Left lung (tissue), 10 donors: Measurements from ENCODE around the gene NCOA6. TPM values are rescaled to one million over a fixed set of nuclear protein-coding genes. Genes with fewer than 3 reads are reported as not detected.
A peak's percentile ranks its signal among the peaks of the same experiment; 100 is the strongest.

ENCODE experiments used
- ATAC-seq: fragments of 200-7000 bp; cut with Tn5 transposase; one replicate; pipeline ENCODE4 v1.9.1; 2020; ENCODE audit warnings: moderate library complexity
- DNase-seq, 4 donors: peaks; one replicate each; pipeline ENCODE4 v3.0.0-alpha.2; 2013 to 2020
- H3K27ac ChIP-seq, 2 donors: fragments of 200-600 bp; sonication (generic) in 1 of 2; one replicate each; pipeline versions ENCODE4 v1.5.0 to v1.8.0; 2020 to 2021
- H3K27me3 ChIP-seq, 2 donors: fragments of 200-600 bp; sonication (generic) in 1 of 2; one replicate each; pipeline versions ENCODE4 v1.5.0 to v1.8.0; 2020 to 2021
- H3K36me3 ChIP-seq, 2 donors: fragments of 200-600 bp; sonication (generic) in 1 of 2; one replicate each; pipeline versions ENCODE4 v1.5.0 to v1.8.0; 2020 to 2021
- H3K4me1 ChIP-seq, 2 donors: fragments of 200-600 bp; one replicate each; pipeline ENCODE4 v1.8.0; 2021
- H3K4me3 ChIP-seq, 2 donors: fragments of 200-600 bp; sonication (generic) in 1 of 2; one replicate each; pipeline versions ENCODE4 v1.5.0 to v1.8.0; 2020 to 2021; ENCODE audit warnings: mild to moderate bottlenecking in 1 of 2
- H3K9me3 ChIP-seq, 2 donors: fragments of 200-600 bp; sonication (generic) in 1 of 2; one replicate each; pipeline versions ENCODE4 v1.5.0 to v1.8.0; 2020 to 2021
- CTCF ChIP-seq, 2 donors: fragments of 200-600 bp; sonication (generic) in 1 of 2; IDR thresholded peaks; one replicate each; pipeline versions ENCODE4 v1.5.0 to v1.8.0; 2021; ENCODE audit warnings: antibody characterized with exemption in 2 of 2
- intact Hi-C, 2 donors: fragments of 100-400 bp; cut with DNase I; formaldehyde crosslinking; loops; one replicate each; pipeline versions ENCODE4 v1.11.2 to v1.14.2; 2022
- polyA plus RNA-seq, 6 donors: library from polyadenylated mRNA; unstranded; fragments of 120-200 nt; gene quantifications; one replicate each; pipeline ENCODE4 v1.2.1, GENCODE V29; 2013; ENCODE audit not compliant: insufficient read length in 6 of 6
- total RNA-seq, 2 donors: library from RNA; stranded (reverse); fragmentation: NEBNext Ultra II Directional; extraction: Animal tissue kit (Norgen Biotek cat#: 25700); gene quantifications; one replicate each; pipeline ENCODE4 v1.2.1, GENCODE V29; 2021
- donor health status: DM: no; HTN: yes; CAD: no.
- donor health status: DM: no; HTN: no; CAD: no.

NCOA6 gene
- total and polyA plus RNA-seq, 8 donors, result 26.0 to 52.3 (median 45.0) TPM

- Histone ChIP-seq H3K9me3 (no peaks in the 10 kb centered on the region), H3K4me1 (peaks cover 0 to 4% of the 10 kb centered on the region in 2 donors), H3K4me3 (no peak overlapping the region), H3K36me3 (peaks cover 0 to 8% of the 10 kb centered on the region in 2 donors), H3K27me3 (no peaks in the 10 kb centered on the region), H3K27ac (no peak overlapping the region)
- ATAC-seq, result no peak
- DNase-seq, result no peak
- intact Hi-C loops, result no loop called here
- no peak for TF ChIP-seq CTCF (IDR thresholded peaks at IDR 0.05)
Observed at GRCh38 chr20:34806255-34806654, 19.2 kb downstream of the NCOA6 start.

GRCh38 chr20:34798871-34799270 lies 26.6 kb downstream of the NCOA6 start:
- no peaks in the 10 kb centered on the region for H3K9me3 ChIP-seq
- no peak for TF ChIP-seq CTCF (IDR thresholded peaks at IDR 0.05)
- peaks cover 0 to 8% of the 10 kb centered on the region in 2 donors for H3K36me3 ChIP-seq
- no peak overlapping the region for H3K27ac ChIP-seq
- H3K4me3 ChIP-seq, result no peak overlapping the region
- ATAC-seq (no peak), DNase-seq (no peak)
- intact Hi-C loops, result no loop called here
- no peaks in the 10 kb centered on the region for H3K27me3 ChIP-seq
- peaks cover 0 to 15% of the 10 kb centered on the region in 2 donors for H3K4me1 ChIP-seq

- Histone ChIP-seq H3K9me3 (no peaks in the 10 kb centered on the region), H3K36me3 (peaks cover 0 to 8% of the 10 kb centered on the region in 2 donors), H3K27me3 (no peaks in the 10 kb centered on the region), H3K4me1 (peaks cover 0 to 20% of the 10 kb centered on the region in 2 donors), H3K27ac (no peak overlapping the region), H3K4me3 (no peak overlapping the region)
- ATAC-seq (no peak), DNase-seq (peak in 1 of 4 donors; percentile 1)
- intact Hi-C loops, result no loop called here
- no peak for TF ChIP-seq CTCF (IDR thresholded peaks at IDR 0.05)
Observed at GRCh38 chr20:34798328-34798727, 27.1 kb downstream of the NCOA6 start.

GRCh38 chr20:34797012-34797995 lies 28.1 kb downstream of the NCOA6 start:
- no peak overlapping the region for H3K4me3 ChIP-seq
- DNase-seq (no peak), ATAC-seq (no peak)
- no peaks in the 10 kb centered on the region for H3K27me3 ChIP-seq
- TF ChIP-seq CTCF (IDR thresholded peaks at IDR 0.05), result no peak
- H3K4me1 ChIP-seq, result peaks cover 0 to 30% of the 10 kb centered on the region in 2 donors
- no peaks in the 10 kb centered on the region for H3K9me3 ChIP-seq
- no peaks in the 10 kb centered on the region for H3K36me3 ChIP-seq
- H3K27ac ChIP-seq, result no peak overlapping the region
- intact Hi-C loops, result no loop called here

GRCh38 chr20:34794006-34794585 lies 31.4 kb downstream of the NCOA6 start:
- no peak for DNase-seq
- intact Hi-C loops, result no loop called here
- Histone ChIP-seq H3K4me1 (peaks cover 10 to 45% of the 10 kb centered on the region in 2 donors), H3K4me3 (no peak overlapping the region), H3K36me3 (peaks cover 0 to 24% of the 10 kb centered on the region in 2 donors), H3K27me3 (no peaks in the 10 kb centered on the region), H3K9me3 (no peaks in the 10 kb centered on the region), H3K27ac (no peak overlapping the region)
- no peak for TF ChIP-seq CTCF (IDR thresholded peaks at IDR 0.05)
- ATAC-seq, result peak; percentile 75
